Type B pancreatic cell (in vitro differentiated cells): ENCODE results near the gene SLC5A8. TPM values are rescaled to one million over a fixed set of nuclear protein-coding genes. Genes with fewer than 3 reads are reported as not detected.

ENCODE experiments used
- DNase-seq: peaks from one replicate; pipeline ENCODE4 v3.0.0; 2021; ENCODE audit warnings: mixed read lengths; ENCODE audit not compliant: unreplicated experiment; ENCODE audit errors: extremely low spot score
- H3K27ac Mint-ChIP-seq: 2 replicates; pipeline ENCODE4 v1.8.0; 2021; ENCODE audit warnings: mild to moderate bottlenecking, mixed read lengths
- H3K27me3 Mint-ChIP-seq: 2 replicates; pipeline ENCODE4 v1.8.0; 2021; ENCODE audit warnings: mixed read lengths
- H3K36me3 Mint-ChIP-seq: 2 replicates; pipeline ENCODE4 v1.8.0; 2021; ENCODE audit warnings: mixed read lengths
- H3K4me1 Mint-ChIP-seq: one replicate; pipeline ENCODE4 v1.8.0; 2021; ENCODE audit warnings: mixed read lengths; ENCODE audit not compliant: unreplicated experiment
- H3K4me3 Mint-ChIP-seq: 2 replicates; pipeline ENCODE4 v1.8.0; 2021; ENCODE audit warnings: mild to moderate bottlenecking, mixed read lengths
- H3K9me3 Mint-ChIP-seq: 2 replicates; pipeline ENCODE4 v1.8.0; 2021; ENCODE audit warnings: mixed read lengths
- total RNA-seq: library from RNA; stranded (reverse); gene quantifications from 2 replicates; pipeline ENCODE4 v1.2.1, GENCODE V29; 2021; ENCODE audit warnings: low replicate concordance
- TF ChIP-seq, protein P1 (sequence below): fragments of 200-600 bp; sonication (generic); conservative IDR thresholded peaks from 2 replicates; pipeline ENCODE4 v1.5.0; 2021; ENCODE audit warnings: antibody characterized with exemption, mild to moderate bottlenecking

The SLC5A8 gene
- total RNA-seq, 1 donor from 2014 or later, result 0.72 TPM

DNA sequence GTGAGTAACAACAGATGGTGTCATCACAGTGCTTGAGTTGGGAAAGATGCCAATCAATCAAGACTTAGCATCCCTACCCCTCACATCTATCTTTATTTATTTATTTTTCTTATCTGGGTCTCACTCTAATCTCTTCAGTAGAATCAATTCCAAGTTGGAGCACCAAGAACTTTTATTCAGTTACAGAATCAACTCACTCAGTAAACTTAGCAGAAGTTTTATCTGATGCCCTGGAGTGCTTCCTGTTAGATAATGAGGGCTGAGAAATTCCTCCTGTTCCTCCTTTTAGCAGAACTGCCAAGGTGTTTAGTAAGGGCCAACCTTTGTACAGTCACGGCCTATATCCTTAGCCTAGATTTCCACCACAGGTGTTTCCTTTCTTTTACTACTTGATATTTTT, 11.3 kb upstream of the SLC5A8 start:
- peaks cover 19% of the 10 kb centered on the region for H3K27me3 Mint-ChIP-seq
- no peak for DNase-seq
- no peak overlapping the region for H3K27ac Mint-ChIP-seq
- TF ChIP-seq, protein P1, sequence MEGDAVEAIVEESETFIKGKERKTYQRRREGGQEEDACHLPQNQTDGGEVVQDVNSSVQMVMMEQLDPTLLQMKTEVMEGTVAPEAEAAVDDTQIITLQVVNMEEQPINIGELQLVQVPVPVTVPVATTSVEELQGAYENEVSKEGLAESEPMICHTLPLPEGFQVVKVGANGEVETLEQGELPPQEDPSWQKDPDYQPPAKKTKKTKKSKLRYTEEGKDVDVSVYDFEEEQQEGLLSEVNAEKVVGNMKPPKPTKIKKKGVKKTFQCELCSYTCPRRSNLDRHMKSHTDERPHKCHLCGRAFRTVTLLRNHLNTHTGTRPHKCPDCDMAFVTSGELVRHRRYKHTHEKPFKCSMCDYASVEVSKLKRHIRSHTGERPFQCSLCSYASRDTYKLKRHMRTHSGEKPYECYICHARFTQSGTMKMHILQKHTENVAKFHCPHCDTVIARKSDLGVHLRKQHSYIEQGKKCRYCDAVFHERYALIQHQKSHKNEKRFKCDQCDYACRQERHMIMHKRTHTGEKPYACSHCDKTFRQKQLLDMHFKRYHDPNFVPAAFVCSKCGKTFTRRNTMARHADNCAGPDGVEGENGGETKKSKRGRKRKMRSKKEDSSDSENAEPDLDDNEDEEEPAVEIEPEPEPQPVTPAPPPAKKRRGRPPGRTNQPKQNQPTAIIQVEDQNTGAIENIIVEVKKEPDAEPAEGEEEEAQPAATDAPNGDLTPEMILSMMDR, result no peak
- no peak overlapping the region for H3K4me3 Mint-ChIP-seq
- no peaks in the 10 kb centered on the region for H3K9me3 Mint-ChIP-seq
- H3K4me1 Mint-ChIP-seq, result no peaks in the 10 kb centered on the region
- H3K36me3 Mint-ChIP-seq, result no peaks in the 10 kb centered on the region

DNA sequence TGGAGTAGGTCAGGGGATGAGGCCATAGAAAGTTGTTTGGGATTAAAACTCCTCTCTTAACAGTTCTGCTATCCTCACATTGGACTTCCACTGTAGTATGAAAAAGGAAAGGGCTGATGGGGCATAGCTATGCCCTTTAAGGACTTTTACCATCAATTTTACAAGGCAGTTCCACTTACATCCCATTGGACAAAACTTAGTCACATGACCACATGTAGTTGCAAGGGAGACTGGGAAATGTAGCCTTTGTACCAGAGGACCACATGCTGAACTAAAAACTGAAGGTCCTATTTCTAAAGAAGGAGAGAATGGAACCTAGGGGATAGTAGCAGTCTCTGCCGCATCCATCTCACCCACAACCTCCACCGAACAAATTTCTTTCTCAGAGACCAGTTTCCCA, 6.8 kb upstream of the SLC5A8 start:
- TF ChIP-seq, protein P1, result no peak
- Mint-ChIP-seq H3K27me3 (peaks cover 20% of the 10 kb centered on the region), H3K4me1 (no peaks in the 10 kb centered on the region), H3K36me3 (no peaks in the 10 kb centered on the region), H3K4me3 (no peak overlapping the region), H3K9me3 (no peaks in the 10 kb centered on the region), H3K27ac (no peak overlapping the region)
- DNase-seq, result no peak

DNA sequence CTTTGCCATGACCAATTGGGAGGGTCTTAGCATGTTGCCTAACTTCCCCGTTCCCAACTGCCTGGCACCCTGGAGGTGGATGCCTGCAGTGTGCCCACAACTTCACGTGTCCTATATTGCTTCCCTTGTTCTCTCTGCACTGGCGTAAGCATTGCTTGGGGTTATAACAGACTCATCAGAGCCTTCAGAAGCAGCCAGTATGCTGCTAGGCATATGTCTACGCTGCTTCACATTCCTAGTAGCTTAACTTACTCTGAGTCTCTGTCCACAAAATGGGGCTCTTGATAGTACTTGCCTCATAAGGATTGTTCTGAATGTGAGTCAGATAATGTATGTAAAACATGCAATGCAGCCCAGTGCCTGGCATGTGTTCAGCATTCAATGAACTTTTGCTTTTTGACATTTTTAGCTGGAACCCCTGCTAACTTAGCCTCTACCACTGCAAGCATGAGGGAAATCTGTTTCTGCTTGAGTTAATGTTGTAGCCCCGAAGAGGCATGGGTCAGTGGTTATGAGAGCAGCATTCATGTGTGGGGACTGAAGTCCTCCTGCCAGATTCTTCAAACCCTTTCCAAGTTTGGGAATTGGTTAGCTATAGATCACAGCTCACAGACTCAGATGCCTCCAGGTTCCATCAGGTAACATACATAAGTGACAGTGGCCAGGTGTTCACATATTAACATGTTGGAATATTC, 2.8 kb downstream of the SLC5A8 start:
- Mint-ChIP-seq H3K4me3 (no peak overlapping the region), H3K36me3 (no peaks in the 10 kb centered on the region), H3K27ac (no peak overlapping the region), H3K9me3 (no peaks in the 10 kb centered on the region), H3K27me3 (peaks cover 55% of the 10 kb centered on the region), H3K4me1 (no peaks in the 10 kb centered on the region)
- DNase-seq, result no peak
- TF ChIP-seq, protein P1, result no peak

DNA sequence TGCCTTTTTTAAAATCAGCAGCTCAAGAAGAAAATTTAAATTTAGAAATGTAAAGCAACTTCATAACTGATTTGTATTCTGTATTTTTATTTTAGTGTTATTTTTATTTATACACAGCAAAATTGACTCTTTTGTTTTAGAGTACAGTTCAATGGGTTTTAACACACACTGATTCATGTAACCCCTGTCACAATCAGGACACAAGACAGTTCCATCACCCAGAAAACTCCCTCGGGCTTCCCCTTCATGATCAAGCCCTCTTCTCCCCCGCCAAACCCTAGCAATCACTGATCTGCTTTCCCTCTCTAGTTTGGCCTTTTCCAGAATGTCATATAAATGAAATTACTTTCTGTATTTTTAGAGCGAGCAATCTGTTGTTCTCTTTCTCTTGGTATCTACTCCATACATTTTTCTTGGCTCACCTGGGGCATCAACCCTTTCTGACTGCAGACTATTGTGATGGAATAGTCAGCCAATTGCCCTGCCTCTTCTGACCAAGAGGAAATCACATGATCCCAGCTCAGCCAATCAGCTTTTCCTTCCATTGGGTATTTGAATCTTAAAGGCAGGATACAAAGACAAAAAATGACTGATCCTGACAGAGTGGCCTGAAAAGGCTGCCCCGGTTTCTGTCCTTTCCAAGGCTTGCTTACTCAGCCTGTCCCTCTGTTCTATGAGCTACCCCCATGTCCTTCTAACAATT, 5.3 kb downstream of the SLC5A8 start:
- Mint-ChIP-seq H3K27me3 (peaks cover 37% of the 10 kb centered on the region), H3K27ac (no peak overlapping the region), H3K36me3 (no peaks in the 10 kb centered on the region), H3K4me3 (no peak overlapping the region), H3K4me1 (no peaks in the 10 kb centered on the region), H3K9me3 (no peaks in the 10 kb centered on the region)
- TF ChIP-seq, protein P1, result no peak
- DNase-seq, result no peak

DNA sequence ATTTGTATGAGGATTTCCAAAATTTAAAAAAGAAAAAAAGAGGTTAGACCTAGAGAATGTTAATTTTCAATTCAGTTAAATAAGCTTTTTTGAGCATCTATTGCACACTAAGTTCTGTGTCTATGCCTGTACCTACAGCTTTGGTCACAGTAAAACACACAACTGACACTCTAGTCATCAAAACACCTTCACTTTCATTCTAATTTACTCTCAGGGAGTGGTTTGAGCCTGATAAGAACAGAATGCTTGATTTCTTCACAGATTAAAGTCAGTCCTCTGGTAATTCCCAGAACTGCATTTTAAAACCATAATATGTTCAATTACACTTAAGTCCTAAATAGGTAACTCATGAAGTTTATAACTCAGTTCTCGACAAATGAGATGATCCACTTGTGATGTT, 9.2 kb downstream of the SLC5A8 start:
- Mint-ChIP-seq H3K4me1 (no peaks in the 10 kb centered on the region), H3K27me3 (peaks cover 8% of the 10 kb centered on the region), H3K9me3 (no peaks in the 10 kb centered on the region), H3K36me3 (no peaks in the 10 kb centered on the region), H3K4me3 (no peak overlapping the region), H3K27ac (no peak overlapping the region)
- TF ChIP-seq, protein P1, result no peak
- no peak for DNase-seq
